ENCODE measurements around the gene EFCAB12.
"Not testable (repeated sequence)": the region's sequence is repeated elsewhere in the genome, so short reads cannot be mapped to it uniquely, and the experiment has no call there.

Gene EFCAB12

GRCh38 chr3:129363356-129363755, 65.1 kb downstream of the EFCAB12 start:
- DNase-seq = not testable (repeated sequence)

- no peak for DNase-seq
Observed at GRCh38 chr3:129360705-129361460, 67.6 kb downstream of the EFCAB12 start.

- no peak for DNase-seq
Observed at GRCh38 chr3:129360171-129360611, 68.2 kb downstream of the EFCAB12 start.

- DNase-seq = no peak
Observed at GRCh38 chr3:129358772-129359371, 69.6 kb downstream of the EFCAB12 start.

- no peak for DNase-seq
Observed at GRCh38 chr3:129358177-129358771, 70.2 kb downstream of the EFCAB12 start.

- DNase-seq = no peak
Observed at GRCh38 chr3:129357616-129358015, 70.8 kb downstream of the EFCAB12 start.

- DNase-seq = no peak
Observed at GRCh38 chr3:129356756-129357425, 71.5 kb downstream of the EFCAB12 start.

GRCh38 chr3:129353589-129353941, 74.9 kb downstream of the EFCAB12 start:
- DNase-seq = no peak

- no peak for DNase-seq
Observed at GRCh38 chr3:129352650-129353588, 75.5 kb downstream of the EFCAB12 start.

- no peak for DNase-seq
Observed at GRCh38 chr3:129352045-129352444, 76.4 kb downstream of the EFCAB12 start.
